ENCODE data around the gene PHGDH.
"Not testable (repeated sequence)": the region's sequence is repeated elsewhere in the genome, so short reads cannot be mapped to it uniquely, and the experiment has no call there.

The PHGDH gene

GRCh38 chr1:119711804-119712341 lies at the start of gene PHGDH:
TSS of gene PHGDH (plus strand) at chr1:119711934. CDS start at chr1:119712023, 89 bp downstream.
- DNase-seq (ENCODE audit: low read depth), result peak; percentile 58

- no peak for DNase-seq (ENCODE audit: low read depth)
These were observed 49.7 kb upstream of the PHGDH start for GRCh38 chr1:119662034-119662437.

DNA sequence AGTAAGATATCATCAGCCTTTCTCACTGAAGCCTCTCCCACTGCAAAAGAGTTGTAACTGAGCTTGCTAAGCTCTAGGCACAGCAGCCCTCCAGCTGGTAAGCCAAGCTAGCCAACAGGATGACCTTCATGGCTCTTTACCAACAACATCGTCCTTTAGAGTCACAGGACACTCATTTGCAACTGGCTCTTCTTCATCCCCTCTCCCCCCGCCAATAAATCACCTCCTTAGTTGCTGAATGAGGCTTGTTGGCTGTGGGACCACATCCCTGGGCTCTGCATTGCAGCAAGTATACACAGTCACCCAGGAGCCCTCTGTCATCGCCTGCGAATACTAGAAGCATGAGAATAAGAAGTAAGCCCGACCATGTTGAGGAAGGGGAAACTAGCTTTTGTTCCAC lies 47.7 kb upstream of the PHGDH start:
- DNase-seq (ENCODE audit: low read depth), result no peak

DNA sequence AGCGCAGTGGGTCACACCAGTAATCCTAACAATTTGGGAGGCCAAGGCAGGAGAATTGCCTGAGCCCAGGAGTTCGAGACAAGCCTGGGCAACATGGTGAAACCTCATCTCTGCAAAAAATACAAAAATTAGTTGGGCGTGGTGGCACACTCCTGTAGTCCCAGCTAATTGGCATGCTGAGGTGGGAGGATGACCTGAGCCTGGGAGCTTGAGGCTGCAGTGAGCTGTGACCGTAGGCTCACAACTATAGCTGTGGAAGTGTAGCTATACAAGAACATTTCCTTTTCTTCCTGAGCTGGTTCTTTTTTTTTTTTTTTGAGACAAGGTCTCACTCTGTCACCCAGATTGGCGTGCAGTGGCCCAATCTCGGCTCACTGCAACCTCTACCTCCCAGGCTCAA lies 44.6 kb upstream of the PHGDH start:
- DNase-seq (ENCODE audit: low read depth), result no peak

GRCh38 chr1:119670898-119671297 lies 40.8 kb upstream of the PHGDH start:
- no peak for DNase-seq (ENCODE audit: low read depth)

- DNase-seq (ENCODE audit: low read depth), result no peak
These were observed 38.4 kb upstream of the PHGDH start for GRCh38 chr1:119673171-119673940.

DNA sequence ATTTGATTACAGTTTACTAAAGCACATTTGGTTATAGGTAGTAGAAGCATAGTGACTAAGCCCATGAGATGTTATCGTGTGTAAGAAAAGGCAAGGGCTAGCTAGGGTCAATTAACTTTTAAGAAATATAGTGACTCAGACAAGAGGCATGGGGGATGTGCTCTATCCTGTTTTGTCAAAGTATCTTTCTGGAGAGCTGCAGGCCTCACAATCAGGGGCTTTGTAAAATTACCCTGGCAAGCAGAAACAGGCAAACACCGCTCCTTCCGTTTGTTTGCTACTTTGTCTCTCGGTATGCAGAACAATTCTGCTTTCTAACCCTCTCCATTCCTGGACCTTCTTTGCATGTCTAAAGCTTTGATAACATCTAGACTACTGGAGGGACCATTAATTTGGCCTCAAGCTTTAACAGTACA lies 37.6 kb upstream of the PHGDH start:
- DNase-seq (ENCODE audit: low read depth), result no peak

GRCh38 chr1:119674835-119675289 lies 36.9 kb upstream of the PHGDH start:
- DNase-seq (ENCODE audit: low read depth), result no peak

- DNase-seq (ENCODE audit: low read depth), result peak; percentile 49
These were observed 36.1 kb upstream of the PHGDH start for GRCh38 chr1:119675349-119676345.

DNA sequence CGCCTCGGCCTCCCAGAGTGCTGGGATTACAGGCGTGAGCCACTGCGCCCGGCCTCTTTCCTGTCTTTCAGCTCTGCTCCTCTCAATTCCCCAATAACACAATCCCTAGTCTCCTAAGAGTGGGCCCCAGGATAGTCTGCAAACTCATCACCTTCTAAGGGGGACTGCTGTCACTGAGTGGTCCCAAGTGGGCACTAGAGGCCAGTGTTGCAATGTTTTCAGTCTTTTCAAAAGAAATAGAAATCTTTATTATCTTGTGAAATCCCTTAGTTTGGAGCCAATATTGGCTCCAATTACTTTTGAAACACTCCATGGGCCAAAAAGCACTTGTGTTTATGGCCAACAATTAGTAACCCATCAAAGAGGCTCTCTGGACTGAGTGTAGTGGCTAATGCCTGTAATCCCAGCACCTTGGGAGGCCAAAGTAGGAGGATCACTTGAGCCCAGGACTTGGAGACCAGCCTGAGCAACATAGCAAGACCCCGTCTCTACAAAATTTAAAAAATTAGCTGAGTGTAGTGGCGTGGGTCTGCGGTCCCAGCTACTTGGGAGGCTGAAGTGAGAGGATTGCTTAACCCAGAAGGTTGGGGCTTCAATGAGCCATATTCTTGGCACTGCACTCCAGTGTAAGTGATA lies 35.0 kb upstream of the PHGDH start:
- DNase-seq (ENCODE audit: low read depth), result no peak

GRCh38 chr1:119679223-119679622 lies 32.5 kb upstream of the PHGDH start:
- no peak for DNase-seq (ENCODE audit: low read depth)

DNA sequence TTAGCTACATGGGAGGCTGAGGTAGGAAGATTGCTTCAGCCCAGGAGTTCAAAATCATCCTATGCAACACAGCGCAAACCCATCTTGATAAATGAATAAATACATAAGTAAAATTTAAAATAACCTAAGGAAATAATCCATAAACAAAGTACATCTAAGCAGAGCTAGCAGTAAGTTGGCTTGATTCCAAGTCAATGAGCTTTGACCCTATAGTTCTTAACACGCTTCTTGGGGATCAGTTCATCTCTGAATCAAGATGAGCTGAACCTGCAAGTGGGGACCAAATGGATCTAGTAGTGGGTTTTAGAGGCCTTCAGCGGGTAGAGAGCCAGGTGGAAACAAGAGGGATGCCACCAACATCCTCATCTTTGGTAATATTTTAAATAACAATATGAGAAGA lies 31.5 kb upstream of the PHGDH start:
- no peak for DNase-seq (ENCODE audit: low read depth)

DNA sequence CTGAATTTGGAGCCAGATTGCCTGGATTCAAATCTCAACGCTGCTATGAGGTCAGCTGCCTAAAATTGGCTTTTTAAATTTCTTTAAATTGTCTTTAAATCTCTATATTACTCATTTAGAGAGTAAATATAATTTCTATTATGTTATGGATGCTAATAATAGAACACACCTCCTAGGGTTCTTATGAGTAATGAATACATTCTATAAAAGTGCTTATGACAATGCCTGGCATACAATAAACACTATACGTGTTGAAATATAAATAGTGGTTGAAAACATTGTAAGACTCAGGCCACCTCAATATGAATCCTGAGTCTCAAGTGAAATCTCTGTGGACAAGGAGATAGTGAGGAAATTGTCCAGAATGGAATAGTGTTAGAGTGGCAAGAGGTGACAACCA lies 31.0 kb upstream of the PHGDH start:
- no peak for DNase-seq (ENCODE audit: low read depth)

DNA sequence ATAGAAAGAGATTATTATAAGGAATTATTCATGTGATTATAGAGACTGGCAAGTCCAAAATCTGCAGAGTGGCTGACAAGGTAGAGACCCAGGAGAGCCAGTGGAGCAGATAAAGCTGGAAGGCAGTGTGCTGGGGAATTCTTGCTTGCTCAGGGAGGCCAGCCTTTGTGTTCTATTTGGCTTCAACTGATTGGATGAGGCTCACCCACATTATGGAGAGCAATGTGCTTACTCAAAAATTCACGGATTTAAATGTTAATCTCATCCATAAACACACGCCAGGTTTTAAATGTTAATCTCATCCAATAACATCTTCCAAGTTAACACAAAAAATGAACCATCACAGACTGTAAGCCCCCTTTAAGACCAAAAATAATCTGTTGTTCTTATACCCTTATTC lies 30.2 kb upstream of the PHGDH start:
- DNase-seq (ENCODE audit: low read depth), result no peak

DNA sequence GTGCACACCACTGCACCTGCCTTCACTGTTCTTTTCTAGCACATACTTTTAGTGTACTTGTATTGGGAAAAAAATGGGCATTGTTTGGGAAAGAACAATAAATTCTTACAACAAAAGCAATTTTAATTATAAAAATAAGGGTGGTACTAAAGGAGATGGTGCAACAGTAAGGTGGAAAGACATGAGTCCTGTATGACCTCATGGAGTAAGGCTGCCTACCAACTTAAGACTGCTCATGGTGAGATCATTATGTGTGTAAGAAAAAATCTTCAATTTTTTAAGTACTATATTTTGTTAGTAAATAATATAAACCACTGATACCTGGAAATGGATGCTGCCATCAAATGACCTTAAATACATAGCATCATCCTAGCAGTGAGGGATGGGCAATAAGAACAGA lies 29.6 kb upstream of the PHGDH start:
- no peak for DNase-seq (ENCODE audit: low read depth)

DNA sequence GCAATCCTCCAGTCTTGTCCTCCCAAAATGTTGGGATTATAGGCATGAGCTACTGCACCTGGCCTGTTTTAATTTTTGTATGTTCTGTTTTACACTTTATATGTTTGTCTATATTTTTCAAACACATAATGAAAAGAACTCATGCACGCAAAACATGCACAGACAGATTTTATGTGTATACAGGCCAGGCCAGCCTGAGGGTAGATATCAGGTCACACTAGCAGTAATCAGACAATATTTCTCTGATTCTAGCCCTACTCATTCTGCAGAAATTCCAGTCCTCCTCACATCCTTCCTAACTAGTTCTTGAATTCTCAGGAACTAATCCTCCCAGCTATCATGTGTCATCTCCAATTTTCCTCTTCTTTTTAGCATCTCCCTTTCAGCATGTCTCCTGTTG lies 27.8 kb upstream of the PHGDH start:
- DNase-seq (ENCODE audit: low read depth), result no peak

- DNase-seq (ENCODE audit: low read depth), result no peak
These were observed 25.1 kb upstream of the PHGDH start for GRCh38 chr1:119686661-119687060.

- DNase-seq (ENCODE audit: low read depth), result no peak
These were observed 24.2 kb upstream of the PHGDH start for GRCh38 chr1:119687434-119688079.

GRCh38 chr1:119688810-119689209 lies 22.9 kb upstream of the PHGDH start:
- no peak for DNase-seq (ENCODE audit: low read depth)

- no peak for DNase-seq (ENCODE audit: low read depth)
These were observed 22.2 kb upstream of the PHGDH start for GRCh38 chr1:119689511-119689910.

GRCh38 chr1:119696863-119697262 lies 14.9 kb upstream of the PHGDH start:
- not testable (repeated sequence) for DNase-seq (ENCODE audit: low read depth)

DNA sequence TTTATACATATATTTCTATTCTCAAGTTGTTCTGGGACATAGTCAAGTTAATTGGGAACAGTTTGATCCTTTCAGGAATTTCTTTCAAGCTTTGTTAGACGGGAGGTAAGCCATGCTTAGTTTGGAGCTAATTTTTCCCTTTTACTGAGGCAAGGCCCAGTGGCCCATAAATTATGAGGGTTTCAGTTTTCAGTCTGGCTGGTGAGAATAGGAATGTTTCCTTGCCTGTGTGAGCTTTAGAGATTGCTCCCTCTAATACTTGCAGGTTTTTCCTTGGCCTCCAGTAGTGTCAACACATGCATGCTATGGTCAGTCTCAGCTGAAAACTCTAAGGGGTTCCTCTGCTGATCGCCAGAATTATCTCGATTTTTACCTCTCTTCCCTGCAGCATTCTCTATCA lies 14.1 kb upstream of the PHGDH start:
- no peak for DNase-seq (ENCODE audit: low read depth)
